ENCODE results near the gene ANO2. TPM values are rescaled to one million over a fixed set of nuclear protein-coding genes. Genes with fewer than 3 reads are reported as not detected.
A peak's percentile ranks its signal among the peaks of the same experiment; 100 is the strongest.
"Not testable (repeated sequence)": the region's sequence is repeated elsewhere in the genome, so short reads cannot be mapped to it uniquely, and the experiment has no call there.

Gene ANO2
- total RNA-seq, 2 donors from 2014 or later = 0.89 TPM; not detected in 1

DNA sequence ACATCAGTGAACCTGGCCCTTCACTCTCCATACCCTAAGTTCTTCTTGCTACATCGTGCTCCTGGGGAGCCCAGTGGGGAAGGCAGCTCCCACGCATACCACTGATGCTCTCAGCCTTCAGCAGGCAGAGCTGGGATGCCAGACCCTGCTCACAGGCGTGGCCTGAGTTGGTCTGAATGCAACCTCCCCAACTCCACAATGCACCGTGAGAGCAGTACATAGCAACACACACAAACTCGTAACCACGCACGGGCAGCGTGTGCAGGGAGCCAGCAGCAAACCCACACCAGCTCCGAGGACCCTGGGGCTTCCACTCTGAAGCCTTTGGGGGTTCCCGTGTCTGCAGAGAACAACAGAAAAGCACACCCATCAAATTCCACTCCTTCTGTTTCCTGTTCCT, 37.3 kb downstream of the ANO2 start:
- no peak overlapping the region for H3K27ac Mint-ChIP-seq
- H3K4me1 Mint-ChIP-seq = no peaks in the 10 kb centered on the region
- DNase-seq = no peak
- no peak for ATAC-seq
- peaks cover 60% of the 10 kb centered on the region for H3K27me3 Mint-ChIP-seq
- H3K36me3 Mint-ChIP-seq (ENCODE audit: low read depth) = no peaks in the 10 kb centered on the region
- H3K9me3 ChIP-seq (ENCODE audit: control insufficient read depth, low read length, poor library complexity, severe bottlenecking) = no peaks in the 10 kb centered on the region
- no peak overlapping the region for H3K4me3 Mint-ChIP-seq

DNA sequence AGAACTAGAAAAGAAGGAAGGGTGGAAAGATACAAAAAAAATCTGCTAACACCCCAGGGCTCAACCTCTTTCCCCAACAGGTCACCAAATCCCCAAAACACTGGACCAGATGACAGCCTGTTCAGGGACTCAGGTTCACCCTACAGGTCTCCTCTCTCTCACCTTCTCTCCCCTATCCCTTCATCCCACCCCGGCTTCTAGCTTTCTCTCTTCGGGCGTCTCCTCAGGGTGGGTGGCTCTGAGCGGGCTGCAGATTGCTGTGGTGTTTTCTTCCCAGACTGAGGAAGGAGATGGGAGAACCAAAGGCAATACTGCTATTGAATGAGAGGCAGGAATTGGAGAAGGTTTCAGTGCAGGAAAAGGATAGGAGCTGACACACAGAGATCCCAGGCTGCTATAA, 39.3 kb downstream of the ANO2 start:
- Mint-ChIP-seq H3K27ac (no peak overlapping the region), H3K36me3 (ENCODE audit: low read depth) (no peaks in the 10 kb centered on the region), H3K4me1 (no peaks in the 10 kb centered on the region), H3K27me3 (peaks cover 47% of the 10 kb centered on the region), H3K4me3 (no peak overlapping the region)
- H3K9me3 ChIP-seq (ENCODE audit: control insufficient read depth, low read length, poor library complexity, severe bottlenecking) = no peaks in the 10 kb centered on the region
- ATAC-seq (no peak), DNase-seq (no peak)

DNA sequence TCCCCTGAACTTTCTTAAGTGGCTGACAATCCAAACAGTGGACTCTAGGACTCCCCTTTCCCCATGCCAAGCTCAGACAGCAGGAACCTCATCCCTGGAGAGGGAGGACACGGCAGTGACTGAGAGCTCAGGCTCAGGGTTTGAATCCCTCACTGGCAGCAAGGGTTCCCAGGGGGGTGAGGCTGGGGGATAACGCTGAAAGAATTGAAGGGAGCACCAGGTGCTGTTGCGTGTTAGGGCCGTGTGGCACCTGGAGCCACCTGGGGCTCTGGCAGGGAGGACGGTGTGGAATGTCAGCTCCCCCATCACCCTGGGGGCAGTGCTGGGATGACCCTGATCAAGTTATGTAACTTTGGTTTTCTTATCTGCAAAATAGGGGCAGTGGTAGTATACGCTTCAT, 40.1 kb downstream of the ANO2 start:
- ATAC-seq (no peak), DNase-seq (no peak)
- Mint-ChIP-seq H3K36me3 (ENCODE audit: low read depth) (no peaks in the 10 kb centered on the region), H3K27ac (no peak overlapping the region), H3K27me3 (peaks cover 52% of the 10 kb centered on the region), H3K4me1 (no peaks in the 10 kb centered on the region), H3K4me3 (no peak overlapping the region)
- H3K9me3 ChIP-seq (ENCODE audit: control insufficient read depth, low read length, poor library complexity, severe bottlenecking) = no peaks in the 10 kb centered on the region

DNA sequence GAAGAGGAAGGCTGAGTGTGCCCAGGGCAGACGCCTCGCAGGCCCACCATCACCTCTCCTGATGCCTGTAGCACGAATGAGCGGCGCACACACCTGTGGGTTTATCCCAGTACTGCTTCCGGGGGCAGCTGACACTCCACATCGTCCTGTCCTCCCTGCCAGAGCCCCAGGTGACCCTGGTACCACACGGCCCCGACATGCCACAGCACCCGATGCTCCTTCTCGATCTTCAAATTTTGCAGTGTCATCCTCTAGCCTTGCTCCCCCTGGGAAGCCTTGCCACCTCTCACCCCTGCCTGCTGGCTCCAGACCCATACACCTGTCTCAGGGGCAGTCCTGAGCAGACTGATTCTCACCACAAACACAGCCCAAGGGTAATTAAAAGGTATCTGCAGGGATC, 40.6 kb downstream of the ANO2 start:
- H3K4me1 Mint-ChIP-seq = no peaks in the 10 kb centered on the region
- H3K27ac Mint-ChIP-seq = no peak overlapping the region

GRCh38 chr12:5902736-5903135, 42.3 kb downstream of the ANO2 start:
- no peak overlapping the region for H3K4me3 Mint-ChIP-seq

More for the DNA sequence above, 40.6 kb downstream of the ANO2 start:
- no peaks in the 10 kb centered on the region for H3K9me3 ChIP-seq (ENCODE audit: control insufficient read depth, low read length, poor library complexity, severe bottlenecking)
- H3K36me3 Mint-ChIP-seq (ENCODE audit: low read depth) = no peaks in the 10 kb centered on the region
- H3K27me3 Mint-ChIP-seq = peaks cover 52% of the 10 kb centered on the region
- ATAC-seq = no peak
- DNase-seq = no peak
- no peak overlapping the region for H3K4me3 Mint-ChIP-seq

DNA sequence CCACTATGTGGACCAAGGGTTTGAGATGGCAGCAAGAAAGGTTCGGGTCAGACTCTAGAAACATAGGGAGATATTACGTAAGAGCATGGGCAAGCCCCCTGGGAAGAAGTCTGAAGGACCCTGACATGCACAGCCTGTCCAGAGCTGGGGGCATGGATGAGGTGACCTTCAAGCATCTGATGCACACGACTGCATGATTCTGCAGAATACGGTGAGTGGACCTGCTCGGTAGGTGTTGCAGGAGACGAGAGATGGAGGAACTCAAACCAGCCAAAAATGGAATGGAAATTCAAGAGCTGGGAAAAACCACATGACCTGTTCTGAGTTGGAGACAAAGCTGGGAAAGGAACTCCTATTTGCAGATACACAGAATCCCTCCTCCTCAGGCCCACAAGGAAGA, 43.6 kb downstream of the ANO2 start:
- H3K4me3 Mint-ChIP-seq = no peak overlapping the region
- no peaks in the 10 kb centered on the region for H3K9me3 ChIP-seq (ENCODE audit: control insufficient read depth, low read length, poor library complexity, severe bottlenecking)
- no peaks in the 10 kb centered on the region for H3K36me3 Mint-ChIP-seq (ENCODE audit: low read depth)
- peaks cover 50% of the 10 kb centered on the region for H3K27me3 Mint-ChIP-seq
- H3K27ac Mint-ChIP-seq = no peak overlapping the region
- no peak for ATAC-seq
- H3K4me1 Mint-ChIP-seq = no peaks in the 10 kb centered on the region
- DNase-seq = no peak

More at GRCh38 chr12:5902736-5903135, 42.3 kb downstream of the ANO2 start:
- no peaks in the 10 kb centered on the region for H3K9me3 ChIP-seq (ENCODE audit: control insufficient read depth, low read length, poor library complexity, severe bottlenecking)
- H3K36me3 Mint-ChIP-seq (ENCODE audit: low read depth) = no peaks in the 10 kb centered on the region
- H3K27ac Mint-ChIP-seq = no peak overlapping the region
- DNase-seq (no peak), ATAC-seq (no peak)
- H3K4me1 Mint-ChIP-seq = no peaks in the 10 kb centered on the region
- peaks cover 44% of the 10 kb centered on the region for H3K27me3 Mint-ChIP-seq

DNA sequence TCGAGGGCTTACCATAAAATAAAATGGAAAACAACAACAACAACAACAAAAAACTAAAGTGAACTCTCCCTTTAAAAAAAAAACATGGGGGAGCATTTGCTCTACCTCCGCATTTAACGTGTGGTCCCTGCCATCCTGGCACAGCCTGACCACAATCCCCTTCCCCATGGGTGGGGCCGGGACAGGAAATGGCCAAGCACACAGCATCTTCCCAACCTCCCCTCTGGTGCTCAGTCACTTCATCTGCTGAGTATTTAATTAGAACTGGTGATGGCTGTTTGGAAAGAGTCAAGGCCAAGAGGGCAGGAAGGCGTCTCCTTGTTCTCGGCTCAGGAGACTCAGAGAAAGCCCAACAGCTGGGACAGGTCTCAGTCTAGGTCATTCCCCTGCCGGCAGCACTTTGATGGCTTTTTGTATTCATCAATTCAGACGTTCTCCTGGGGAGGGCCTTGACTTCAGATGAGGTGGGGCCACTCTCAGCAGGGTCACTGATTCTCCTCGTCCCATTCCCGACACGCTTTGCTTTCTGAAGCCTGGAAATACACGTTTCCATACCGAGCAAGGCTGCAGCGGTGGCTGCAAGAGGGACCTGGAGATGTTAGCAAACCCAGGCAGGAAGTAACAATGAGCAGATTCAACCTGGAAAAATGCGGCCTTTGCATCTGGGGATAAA, 44.4 kb downstream of the ANO2 start:
- no peak for ATAC-seq
- H3K27me3 Mint-ChIP-seq = peaks cover 50% of the 10 kb centered on the region

DNA sequence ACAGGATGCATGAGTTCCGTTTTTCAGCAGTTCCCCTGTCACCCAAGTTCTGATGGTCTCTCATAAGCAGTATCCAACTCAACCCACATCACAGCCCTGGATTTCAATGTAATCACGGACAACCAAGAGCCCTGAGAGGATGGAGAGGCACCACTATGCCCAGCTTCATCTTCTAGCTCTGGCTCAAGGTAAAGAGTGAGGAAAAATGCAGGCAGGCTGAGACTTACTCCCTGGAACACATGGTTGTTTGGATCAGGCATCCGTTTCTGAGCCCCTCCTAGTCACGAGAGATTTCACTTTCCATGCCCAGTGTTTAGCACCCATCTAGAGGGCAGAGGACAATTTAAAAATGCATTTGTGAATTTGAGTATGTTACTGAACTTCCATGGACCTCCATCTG, 45.0 kb downstream of the ANO2 start:
- no peaks in the 10 kb centered on the region for H3K4me1 Mint-ChIP-seq
- H3K27ac Mint-ChIP-seq = no peak overlapping the region
- peaks cover 44% of the 10 kb centered on the region for H3K27me3 Mint-ChIP-seq
- no peak for DNase-seq
- no peak overlapping the region for H3K4me3 Mint-ChIP-seq
- ATAC-seq = no peak
- H3K36me3 Mint-ChIP-seq (ENCODE audit: low read depth) = no peaks in the 10 kb centered on the region
- no peaks in the 10 kb centered on the region for H3K9me3 ChIP-seq (ENCODE audit: control insufficient read depth, low read length, poor library complexity, severe bottlenecking)

More for the DNA sequence above, 44.4 kb downstream of the ANO2 start:
- H3K27ac Mint-ChIP-seq = no peak overlapping the region
- H3K9me3 ChIP-seq (ENCODE audit: control insufficient read depth, low read length, poor library complexity, severe bottlenecking) = no peaks in the 10 kb centered on the region
- H3K36me3 Mint-ChIP-seq (ENCODE audit: low read depth) = no peaks in the 10 kb centered on the region
- H3K4me1 Mint-ChIP-seq = no peaks in the 10 kb centered on the region
- H3K4me3 Mint-ChIP-seq = no peak overlapping the region
- no peak for DNase-seq

DNA sequence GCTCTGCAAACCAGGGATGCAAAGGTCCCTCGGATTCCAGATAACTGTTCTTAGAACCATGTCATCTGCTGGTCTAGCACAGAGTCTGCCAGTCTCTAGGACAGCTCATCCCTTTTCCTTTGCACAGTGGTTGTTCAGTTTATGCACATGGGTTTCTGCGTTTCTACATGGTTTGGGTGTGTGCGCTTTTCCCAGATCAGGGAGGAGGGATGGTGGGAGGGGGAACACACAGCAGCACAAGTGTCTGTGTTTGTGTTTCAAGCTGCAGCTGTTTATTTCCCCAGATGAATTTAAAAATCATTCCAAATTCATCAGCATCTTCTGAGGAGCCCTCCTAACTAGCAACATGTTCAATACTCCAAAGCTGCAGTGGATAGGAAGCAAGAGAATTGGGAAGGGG, 45.4 kb downstream of the ANO2 start:
- Mint-ChIP-seq H3K4me3 (no peak overlapping the region), H3K4me1 (no peaks in the 10 kb centered on the region), H3K27me3 (peaks cover 40% of the 10 kb centered on the region), H3K36me3 (ENCODE audit: low read depth) (no peaks in the 10 kb centered on the region), H3K27ac (no peak overlapping the region)
- DNase-seq = no peak
- no peak for ATAC-seq
- no peaks in the 10 kb centered on the region for H3K9me3 ChIP-seq (ENCODE audit: control insufficient read depth, low read length, poor library complexity, severe bottlenecking)

DNA sequence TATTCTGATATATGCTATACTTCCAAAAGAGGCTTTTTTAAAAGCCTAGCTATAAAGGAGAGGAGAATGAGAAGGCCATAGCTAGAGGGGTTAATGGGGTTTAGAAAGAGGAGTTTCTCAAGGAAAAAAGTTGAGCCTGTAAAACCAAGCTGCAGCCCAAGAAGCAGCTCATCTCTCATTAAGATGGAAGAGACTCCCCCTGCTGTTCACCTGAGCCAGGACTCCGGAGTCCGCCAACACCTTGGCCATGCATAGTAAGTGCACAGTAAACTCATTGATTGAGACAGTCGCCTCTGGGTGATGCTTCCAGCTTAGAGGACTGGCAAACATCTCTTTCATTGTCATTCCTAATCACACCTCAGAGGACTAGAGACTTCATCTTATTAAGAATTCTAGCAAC, 46.2 kb downstream of the ANO2 start:
- no peak overlapping the region for H3K4me3 Mint-ChIP-seq
- no peaks in the 10 kb centered on the region for H3K36me3 Mint-ChIP-seq (ENCODE audit: low read depth)
- H3K9me3 ChIP-seq (ENCODE audit: control insufficient read depth, low read length, poor library complexity, severe bottlenecking) = no peaks in the 10 kb centered on the region
- no peak for DNase-seq
- no peak overlapping the region for H3K27ac Mint-ChIP-seq
- peaks cover 33% of the 10 kb centered on the region for H3K27me3 Mint-ChIP-seq
- no peaks in the 10 kb centered on the region for H3K4me1 Mint-ChIP-seq
- ATAC-seq = no peak

- DNase-seq (no peak), ATAC-seq (no peak)
- Mint-ChIP-seq H3K36me3 (ENCODE audit: low read depth) (no peaks in the 10 kb centered on the region), H3K27ac (no peak overlapping the region), H3K27me3 (peaks cover 35% of the 10 kb centered on the region), H3K4me3 (no peak overlapping the region), H3K4me1 (peaks cover 6% of the 10 kb centered on the region)
- H3K9me3 ChIP-seq (ENCODE audit: control insufficient read depth, low read length, poor library complexity, severe bottlenecking) = peaks cover 2% of the 10 kb centered on the region
These were observed 55.5 kb downstream of the ANO2 start for GRCh38 chr12:5889381-5890047.

DNA sequence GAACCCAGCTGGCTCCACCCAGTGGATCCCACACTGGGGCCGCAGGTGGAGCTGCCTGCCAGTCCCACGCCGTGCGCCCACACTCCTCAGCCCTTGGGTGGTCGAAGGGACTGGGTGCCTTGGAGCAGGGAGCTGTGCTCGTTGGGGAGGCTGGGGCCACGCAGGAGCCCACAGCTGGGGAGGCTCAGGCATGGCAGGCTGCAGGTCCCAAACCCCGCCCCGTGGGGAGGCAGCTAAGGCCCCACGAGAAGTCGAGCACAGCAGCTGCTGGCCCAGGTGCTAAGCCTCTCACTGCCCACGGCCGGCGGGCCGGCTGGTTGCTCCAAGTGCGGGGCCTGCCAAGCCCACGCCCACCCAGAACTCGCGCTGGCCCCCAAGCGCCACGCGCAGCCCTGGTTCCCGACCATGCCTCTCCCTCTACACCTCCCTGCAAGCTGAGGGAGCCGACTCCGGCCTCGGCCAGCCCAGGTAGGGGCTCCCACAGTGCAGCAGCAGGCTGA, 56.2 kb downstream of the ANO2 start:
- ATAC-seq (no peak), DNase-seq (no peak)
- Mint-ChIP-seq H3K4me1 (peaks cover 6% of the 10 kb centered on the region), H3K4me3 (no peak overlapping the region), H3K36me3 (ENCODE audit: low read depth) (no peaks in the 10 kb centered on the region), H3K27me3 (peaks cover 38% of the 10 kb centered on the region), H3K27ac (no peak overlapping the region)
- H3K9me3 ChIP-seq (ENCODE audit: control insufficient read depth, low read length, poor library complexity, severe bottlenecking) = peaks cover 2% of the 10 kb centered on the region

GRCh38 chr12:5887819-5888218, 57.2 kb downstream of the ANO2 start:
- not testable (repeated sequence) for H3K36me3 Mint-ChIP-seq (ENCODE audit: low read depth); H3K27ac Mint-ChIP-seq; H3K4me1 Mint-ChIP-seq; DNase-seq; H3K9me3 ChIP-seq (ENCODE audit: control insufficient read depth, low read length, poor library complexity, severe bottlenecking); ATAC-seq
- Mint-ChIP-seq H3K27me3 (peaks cover 44% of the 10 kb centered on the region), H3K4me3 (peak overlapping the region; percentile 84)

DNA sequence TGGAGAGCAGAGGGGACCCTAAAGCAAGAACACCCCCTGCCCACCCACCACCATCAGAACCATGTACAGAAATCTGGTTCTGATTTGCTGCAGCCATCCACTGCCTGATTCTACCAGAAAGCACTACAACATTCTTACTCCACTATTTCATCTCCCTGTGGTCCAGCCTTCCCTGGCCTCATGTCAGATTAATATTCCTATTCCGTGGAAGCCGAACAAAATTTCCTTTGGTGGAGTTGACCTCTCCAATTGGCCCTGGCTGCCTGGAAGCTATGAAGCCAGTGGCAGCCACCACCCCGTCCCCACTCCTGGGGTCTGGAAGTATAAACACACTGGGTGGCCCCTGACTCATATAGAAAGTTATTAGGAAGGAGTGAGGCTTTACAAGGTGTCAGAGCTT, 60.2 kb downstream of the ANO2 start:
- Mint-ChIP-seq H3K4me3 (no peak overlapping the region), H3K27ac (no peak overlapping the region), H3K4me1 (peaks cover 6% of the 10 kb centered on the region), H3K36me3 (ENCODE audit: low read depth) (no peaks in the 10 kb centered on the region), H3K27me3 (peaks cover 56% of the 10 kb centered on the region)
- ATAC-seq (no peak), DNase-seq (no peak)
- H3K9me3 ChIP-seq (ENCODE audit: control insufficient read depth, low read length, poor library complexity, severe bottlenecking) = peaks cover 5% of the 10 kb centered on the region

Measured in T-helper 17 cell (primary cell).